Stimulated activated CD8-positive, alpha-beta memory T cell treated with anti-CD3 and anti-CD28 coated beads, Interleukin-12 subunit alpha, Interleukin-12 subunit beta, amount 100 ng/mL, for 24 hours (primary cell): ENCODE results near the gene ZBTB7C.

Experiments
- DNase-seq: peaks from one replicate; pipeline ENCODE4 v3.0.0-alpha.2; 2020; ENCODE audit errors: extremely low read depth

Gene ZBTB7C

DNA sequence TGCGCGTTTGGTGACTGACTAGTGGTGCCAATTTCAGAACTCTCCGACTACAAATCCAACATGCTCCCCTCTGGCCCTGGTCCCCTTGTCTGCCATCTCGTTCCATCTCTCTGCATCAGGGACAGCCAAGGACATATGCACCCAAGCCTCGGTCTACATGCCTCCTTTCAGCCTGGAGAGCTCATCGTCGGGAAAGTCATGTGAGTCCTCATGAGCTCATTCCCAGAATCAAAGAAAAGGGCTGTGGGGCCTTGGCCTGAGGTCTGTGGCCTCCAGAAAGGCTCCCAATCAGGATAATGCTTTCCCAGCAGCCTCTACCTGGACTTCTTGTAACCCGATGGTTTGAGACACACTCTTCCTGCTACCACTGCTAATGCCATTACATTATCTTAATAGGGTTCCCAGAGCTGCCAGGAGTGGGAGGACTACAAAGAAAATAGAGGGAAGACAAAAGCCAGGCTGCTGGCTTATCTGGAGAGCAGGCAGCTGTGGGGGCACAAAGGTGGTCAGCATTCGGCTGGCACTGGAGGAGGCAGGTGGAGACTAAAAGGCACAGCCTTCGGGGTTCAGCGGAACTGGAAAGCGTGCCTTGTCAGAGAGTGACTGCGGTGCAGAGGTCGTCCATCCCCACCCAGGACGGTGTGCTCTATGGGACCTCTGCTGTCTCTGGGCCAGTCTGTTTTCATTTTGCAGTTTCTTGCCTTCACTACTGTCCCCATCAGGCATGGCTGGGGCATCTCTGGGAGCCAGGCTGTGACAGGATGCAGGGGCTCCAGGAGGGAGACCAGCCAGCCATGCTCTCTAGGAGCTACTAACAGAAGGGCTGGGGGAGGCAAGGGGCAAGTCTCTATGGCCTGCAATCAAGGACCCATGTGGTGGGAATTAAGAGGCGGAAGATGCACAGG lies 374.3 kb downstream of the ZBTB7C start:
- DNase-seq: no peak

DNA sequence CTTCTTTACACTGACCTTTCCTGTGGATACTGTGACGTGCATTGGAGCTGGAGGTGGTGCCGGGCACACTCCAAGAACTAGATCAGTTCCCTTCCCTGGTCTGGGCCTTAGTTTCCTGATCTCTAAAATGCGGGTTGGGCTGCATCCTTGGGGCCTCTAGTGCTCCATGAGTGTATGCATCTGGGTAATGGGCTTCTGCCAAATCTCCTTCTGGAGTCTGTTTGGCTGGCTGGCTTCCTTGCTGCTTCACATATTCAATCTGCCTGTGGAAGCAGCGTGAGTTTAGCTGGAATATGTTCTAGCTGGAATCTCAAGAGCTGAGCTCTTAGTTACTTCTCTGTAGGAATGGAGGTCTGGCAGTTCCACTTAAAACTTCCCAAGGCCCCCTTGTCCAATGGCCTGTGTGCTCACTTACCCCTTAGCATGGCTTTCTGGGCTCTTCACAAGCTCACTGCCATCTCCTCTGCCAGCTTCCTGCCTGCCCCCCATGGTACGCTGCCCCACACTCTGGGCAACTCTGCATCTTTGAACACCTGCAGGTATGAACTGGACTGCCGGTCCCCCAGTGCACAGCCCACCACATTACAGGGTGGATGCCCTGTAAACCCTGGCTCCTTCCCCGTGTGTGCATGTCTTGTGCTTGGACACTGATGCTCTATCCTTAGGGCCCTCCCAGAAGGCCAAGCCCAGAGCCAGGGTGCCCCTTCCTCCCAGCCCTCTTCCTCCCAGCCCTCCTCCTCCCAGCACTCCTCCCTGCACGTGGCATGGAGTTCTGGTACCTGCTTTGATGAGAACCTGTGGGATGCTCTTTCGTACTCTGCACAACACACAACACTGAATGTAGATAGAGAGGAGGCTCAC lies 375.2 kb downstream of the ZBTB7C start:
- DNase-seq: no peak

DNA sequence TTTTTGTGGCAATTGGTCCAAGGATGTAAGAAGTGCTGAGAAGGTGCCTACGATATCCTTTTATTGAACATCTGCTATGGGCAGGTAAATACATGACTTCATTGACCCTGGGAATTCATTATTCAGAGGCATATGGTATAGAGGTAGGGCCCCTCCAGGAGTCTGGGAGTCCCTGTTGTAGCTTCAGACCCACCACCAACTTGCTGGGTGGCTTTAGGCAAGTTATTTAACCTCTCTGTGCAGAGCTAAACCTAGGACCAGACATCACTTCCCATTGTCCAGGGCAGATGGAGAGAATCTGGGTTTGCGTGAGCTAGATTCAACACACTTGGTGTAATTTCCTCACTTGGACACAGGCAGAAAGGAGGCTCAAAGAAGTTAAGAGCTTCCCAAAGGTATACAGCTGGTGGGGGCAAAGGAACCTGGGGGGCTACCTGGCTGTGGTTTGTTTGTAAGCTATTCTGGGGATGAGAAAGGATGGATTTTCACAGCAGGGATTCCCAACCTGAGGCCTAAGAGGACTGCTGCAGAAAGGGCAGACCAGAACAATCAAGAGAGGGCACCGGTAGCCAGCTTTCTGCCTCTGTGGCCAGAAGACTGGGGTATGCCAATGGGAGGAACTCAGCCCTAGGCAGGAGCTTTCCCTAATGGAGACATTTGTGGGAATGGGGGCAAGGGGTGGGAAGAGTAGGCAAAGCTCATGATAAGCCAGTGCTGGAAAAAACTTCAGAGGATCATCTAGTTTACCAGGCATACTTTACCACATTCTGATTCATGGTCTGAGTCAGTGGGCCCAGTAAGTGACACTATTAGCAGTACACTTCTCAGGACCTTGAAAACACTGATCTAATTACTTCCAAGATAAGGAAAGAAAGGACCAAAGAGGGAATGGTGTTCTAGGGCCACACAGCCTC lies 376.1 kb downstream of the ZBTB7C start:
- DNase-seq: no peak

DNA sequence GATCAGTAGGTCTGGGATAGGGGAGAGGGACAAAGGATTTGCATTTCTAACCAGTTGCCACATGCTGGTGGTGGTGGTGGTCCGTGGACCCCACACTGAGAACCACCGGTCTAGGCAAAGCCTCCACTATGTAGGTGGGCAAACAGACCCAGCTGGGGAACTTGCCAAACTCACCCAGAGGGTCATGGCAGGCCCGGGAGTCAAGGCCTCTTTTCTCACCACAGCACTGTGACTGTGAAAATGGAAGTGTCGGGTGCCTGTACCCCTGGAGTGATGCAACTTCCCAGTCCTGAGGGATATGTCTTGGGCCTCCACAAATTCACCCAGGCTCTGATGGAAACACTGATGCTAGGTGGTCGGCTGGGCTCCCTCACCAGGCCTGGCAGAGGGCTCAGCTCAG lies 377.5 kb downstream of the ZBTB7C start:
- DNase-seq: no peak

DNA sequence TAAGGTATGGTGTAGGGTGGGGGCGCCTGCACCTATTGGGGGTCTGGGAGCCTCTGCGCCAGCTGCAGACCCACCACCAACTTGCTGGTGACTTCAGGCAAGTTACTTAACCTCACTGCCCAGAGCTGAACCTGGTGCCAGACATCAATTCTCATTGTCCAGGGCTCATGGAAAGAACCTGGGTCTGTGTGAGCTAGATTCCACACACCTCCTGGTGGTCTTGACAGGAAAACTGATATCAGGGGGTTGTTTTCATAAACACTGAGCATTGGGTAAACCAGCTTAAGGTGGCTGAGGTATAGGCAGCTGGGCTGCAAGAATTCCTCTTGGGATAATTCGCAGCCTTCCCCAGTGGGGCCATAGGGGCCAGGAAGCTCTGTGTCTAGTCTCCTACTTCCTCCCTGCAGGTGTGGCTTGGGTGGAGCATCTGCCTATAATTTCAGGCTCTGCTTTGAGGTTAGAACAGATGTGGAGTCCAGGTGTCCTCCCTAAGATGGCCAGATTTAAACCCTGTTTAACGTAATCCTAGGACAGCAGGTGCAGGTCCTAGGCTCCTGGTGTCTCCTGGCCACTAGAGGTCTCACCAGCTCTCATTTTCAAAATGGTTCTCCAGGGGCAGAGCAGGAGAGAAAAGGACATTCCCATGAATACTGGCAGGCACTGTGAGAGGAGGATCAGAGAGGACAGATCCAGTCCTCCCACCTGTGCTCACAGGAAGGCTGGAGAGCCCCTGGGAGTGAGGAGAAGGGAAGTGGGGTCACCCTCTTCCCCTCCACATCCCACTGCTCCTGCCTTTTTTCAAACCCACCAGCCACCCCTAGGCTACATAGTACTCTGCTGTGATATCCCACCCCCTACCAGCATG lies 378.3 kb downstream of the ZBTB7C start:
- no peak for DNase-seq

DNA sequence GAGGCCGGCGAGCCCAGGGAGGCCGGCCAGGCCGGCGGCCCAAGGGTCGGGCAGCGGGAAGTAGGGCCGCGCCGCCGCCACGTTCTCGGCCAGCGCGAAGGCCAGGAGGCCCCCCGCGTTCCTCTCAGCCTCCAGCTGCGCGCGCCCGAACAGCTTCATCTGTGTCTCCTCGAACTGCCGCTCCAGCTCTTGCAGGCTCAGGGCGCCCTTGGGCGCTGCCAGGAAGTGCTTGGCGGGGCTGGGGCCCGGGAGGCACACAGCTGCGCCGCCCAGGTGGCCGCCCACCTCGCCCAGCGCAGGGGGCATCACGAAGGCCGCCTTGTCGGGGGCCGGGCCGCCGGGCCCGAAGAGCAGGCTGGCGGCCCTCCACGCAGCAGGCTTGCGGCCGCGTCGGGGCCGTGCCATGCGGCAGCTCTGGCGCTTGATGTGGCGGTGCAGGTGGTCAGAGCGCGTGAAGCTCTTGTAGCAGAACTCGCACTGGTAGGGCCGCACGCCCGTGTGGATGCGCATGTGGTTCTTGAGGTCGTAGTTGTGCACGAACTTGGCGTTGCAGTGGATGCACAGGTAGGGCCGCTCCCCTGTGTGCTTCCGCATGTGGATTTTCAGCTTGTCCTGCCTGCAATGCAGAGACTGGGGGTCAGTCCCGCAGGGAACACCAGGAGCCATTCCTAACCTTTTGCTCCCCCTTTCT lies 379.7 kb downstream of the ZBTB7C start:
- DNase-seq: no peak

DNA sequence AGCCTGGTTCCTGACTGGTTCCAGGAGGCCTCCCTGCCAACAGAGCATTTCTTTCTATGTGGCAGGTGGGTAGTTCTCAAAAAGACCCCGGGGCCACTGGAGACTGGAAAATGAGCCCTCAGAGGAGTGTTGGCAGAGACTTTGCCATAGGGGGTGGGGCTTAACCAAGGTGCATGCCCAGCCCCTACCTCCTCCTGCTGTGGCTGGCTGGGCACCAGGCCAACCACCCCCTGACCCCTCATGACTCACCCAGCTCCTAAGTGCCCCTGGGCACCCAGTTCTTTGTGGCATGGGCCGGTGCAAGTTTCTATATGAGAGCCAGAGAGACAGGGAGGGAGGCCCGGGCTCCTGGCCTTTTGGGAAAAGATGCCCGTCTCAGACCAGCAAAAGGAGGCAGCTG lies 380.5 kb downstream of the ZBTB7C start:
- no peak for DNase-seq

DNA sequence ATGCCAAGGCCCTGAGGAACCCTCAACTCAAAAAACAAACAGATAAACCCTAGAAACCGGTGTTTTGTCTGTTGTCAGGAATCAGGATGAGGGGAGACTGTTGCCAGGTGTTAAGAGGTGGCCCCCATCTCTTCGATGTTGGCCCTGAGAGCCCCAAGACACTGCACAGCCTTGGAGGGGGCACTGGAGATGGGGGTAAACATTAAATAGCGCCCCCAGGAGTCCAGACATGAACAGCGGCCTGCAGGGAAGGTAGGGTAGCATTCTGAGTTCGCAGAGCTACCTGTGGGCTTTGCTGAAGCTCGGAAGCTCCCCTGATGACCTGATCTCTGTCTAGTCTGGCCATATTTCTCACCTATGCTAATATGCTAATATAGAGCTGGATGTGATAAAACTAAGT lies 381.1 kb downstream of the ZBTB7C start:
- no peak for DNase-seq

DNA sequence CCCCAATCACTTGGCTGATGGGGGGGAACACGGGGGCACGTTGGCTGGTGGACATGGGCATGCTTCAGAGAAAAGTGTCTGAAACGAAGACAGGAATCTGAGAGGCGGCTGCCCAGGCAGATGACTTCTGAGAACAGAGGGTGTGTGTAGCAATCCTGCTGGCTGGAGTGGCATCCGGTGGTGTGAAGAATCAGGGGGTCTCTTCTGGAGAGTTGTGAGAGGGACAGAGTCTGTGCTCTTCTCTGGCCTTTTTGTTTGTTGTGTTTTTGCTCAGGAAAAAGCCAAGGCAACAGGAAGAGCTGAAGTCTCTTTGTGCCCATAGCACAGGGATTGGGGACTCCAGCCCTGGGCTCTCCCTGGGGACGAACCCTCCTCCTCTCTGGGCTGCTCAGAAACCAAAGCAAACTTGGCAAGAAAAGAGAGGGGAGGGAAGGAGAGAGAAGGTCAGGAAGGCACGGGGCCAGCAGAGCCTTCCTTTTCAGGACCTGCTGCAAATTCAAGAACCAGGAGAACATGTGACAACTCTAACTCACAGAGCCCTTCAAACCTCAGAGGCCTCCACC lies 381.7 kb downstream of the ZBTB7C start:
- DNase-seq: no peak

DNA sequence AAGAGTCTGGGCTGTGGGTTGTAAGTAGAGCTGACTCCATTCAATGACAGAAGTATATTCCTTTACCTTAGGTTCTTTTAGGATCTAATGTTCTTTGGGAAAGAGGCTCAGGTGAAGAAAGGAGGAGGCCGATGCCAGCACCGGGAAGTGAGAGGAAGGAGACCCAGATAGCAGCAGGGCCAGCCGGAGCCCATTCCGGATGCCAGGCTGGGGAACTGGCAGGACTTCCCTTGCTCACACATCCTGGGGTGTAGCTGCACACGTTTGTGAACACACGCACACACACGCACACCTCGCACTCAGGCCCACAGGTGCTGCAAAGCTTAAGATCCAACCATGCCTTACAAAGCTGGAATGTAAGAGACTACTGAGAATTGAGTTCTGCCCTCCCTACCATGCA lies 383.0 kb downstream of the ZBTB7C start:
- no peak for DNase-seq

DNA sequence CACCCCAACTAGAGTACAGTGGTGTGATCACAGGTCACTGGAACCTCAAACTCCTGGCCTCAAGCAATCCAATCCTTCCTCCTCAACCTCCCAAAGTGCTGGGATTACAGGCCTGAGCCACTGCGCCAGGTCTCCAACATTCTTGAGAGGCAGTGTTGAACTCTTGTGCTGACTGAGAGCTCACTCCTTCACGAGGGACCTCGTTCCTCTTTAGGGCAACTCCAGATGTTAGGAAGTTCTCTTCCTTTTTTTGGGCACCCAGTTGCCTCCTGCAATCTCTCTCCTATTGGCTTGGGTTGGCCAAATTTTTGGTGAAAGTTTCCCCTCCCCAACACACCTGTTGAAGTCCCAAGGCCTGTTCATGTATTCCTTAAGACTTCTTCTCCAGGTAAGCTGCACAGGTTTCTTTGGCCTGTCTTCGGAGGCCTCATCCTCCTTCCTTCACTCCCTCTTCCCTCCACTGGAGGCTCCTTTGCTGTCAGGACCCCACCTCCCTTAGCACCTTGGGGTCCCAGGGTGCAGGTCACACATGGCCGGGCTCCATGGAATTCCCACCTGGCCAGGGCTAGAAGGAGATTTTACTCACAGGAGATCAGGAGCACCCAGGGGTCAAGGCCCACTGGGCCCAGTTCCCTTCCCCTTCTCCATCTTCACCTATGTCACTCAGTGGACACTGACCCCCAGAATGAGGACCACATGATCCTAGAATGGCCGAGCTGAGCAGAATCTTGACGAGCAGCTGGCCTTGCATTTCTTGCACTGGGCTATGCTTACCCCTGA lies 384.1 kb downstream of the ZBTB7C start:
- DNase-seq: no peak

DNA sequence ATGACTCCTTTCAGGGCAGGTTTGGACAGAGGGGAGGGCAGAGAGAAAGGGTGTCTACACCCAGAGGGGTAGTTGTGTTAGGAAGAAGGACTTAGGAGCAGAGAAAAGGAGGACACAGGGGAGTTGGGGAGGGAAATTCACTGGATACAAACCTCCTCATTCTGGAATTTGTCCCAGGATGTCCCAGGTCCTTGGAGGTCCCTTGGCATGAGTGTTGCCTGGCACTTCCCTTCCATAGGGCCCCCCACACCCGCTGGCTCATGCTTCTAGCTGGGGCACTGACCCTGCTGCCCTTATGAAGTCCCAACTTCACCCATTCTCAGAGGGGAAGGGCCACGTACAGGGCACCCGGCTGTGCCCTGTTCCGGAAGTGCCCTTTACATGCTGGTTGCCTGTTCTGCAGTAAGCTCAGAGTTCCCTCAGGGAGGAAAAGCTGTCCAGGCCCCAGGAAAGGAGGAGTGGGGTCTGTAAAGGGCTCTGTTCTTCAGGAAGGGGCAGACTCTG lies 385.1 kb downstream of the ZBTB7C start:
- DNase-seq: no peak

DNA sequence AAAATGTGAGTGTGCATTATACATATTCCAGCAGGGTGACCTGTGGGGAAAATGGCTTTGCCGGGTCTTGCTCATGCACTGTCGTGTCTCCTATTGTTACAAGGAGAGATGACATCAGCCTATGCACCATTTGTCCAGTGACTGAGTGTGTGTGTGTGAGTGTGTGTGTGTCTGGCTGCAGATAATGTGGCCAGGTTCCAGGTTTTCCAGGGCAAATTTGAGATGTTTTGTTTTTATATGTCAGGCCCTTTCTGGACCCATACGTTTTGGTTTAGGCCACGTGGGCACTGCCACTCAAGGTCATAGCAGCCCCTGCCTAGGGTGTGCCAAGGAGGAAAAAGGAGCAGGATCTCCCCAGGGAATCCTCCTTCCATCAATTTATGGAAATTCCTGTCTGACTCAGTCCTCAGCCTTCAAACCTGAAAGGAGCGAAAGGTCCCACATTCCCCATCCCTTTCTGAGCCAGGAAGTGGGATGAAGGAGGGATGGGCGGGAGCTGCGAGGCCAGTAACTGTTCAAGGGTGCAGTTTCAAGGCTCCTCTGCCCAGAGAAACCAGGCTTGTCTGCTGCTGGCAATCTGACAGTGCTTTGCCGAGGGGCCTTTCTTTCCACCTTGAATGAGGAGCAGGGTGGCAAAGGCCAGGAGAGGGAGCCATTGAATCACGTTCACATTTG lies 385.7 kb downstream of the ZBTB7C start:
- DNase-seq: no peak

DNA sequence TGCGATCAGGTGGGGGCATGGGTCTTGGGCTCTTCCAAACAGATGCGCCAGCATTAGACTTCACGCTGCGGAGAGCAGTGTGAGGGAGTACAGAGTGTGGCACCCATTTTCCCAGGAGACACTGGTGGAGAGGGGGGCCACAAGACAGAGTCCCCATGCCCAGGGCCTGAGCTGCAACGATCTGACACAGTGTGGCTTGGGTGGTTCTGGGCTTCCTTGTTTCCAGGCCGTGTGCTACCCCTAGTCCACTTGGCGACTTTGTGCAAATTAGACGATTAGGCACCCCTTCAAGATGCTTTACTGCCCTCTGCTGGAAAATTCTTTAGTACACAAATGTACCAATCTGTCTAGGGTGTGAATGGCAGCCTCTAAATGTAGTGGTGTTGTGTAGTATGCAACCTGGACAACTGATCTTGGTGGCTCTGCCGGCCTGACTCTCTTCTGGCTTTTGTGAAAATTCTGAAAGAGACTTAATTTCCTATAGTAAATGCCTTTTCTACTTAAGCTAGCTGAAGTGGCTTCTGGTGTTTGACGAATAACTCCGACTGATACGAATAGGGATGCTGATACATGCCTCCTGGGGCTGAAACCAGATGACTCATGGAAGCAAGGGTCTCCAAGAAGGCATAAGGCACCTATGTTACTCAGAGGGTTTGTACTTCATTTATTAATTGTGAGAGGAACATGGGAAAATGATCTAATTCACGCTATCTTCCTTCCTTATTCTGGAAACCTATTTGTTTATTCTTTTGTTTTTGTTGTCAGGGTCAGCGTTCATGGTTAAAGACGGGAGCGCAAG lies 386.5 kb downstream of the ZBTB7C start:
- no peak for DNase-seq

DNA sequence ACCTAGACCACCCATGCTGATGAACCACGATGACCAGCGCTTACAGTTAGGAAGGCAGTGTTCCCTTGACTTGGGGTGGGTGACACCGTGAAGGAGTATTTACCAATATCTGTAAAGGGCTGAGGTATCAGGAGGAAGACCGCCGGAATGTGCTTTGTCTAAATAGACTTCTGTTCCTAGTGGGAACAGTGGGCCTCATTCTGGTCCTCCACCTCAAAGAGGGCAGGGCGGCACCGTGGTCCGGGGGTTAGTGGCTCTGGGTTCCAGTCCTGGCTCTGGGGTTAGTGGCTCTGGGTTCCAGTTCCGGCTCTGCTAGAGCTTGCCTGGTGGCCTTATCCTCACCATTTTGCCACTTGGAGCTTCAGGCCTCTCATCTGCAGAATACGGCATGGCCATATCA lies 387.2 kb downstream of the ZBTB7C start:
- DNase-seq: no peak

DNA sequence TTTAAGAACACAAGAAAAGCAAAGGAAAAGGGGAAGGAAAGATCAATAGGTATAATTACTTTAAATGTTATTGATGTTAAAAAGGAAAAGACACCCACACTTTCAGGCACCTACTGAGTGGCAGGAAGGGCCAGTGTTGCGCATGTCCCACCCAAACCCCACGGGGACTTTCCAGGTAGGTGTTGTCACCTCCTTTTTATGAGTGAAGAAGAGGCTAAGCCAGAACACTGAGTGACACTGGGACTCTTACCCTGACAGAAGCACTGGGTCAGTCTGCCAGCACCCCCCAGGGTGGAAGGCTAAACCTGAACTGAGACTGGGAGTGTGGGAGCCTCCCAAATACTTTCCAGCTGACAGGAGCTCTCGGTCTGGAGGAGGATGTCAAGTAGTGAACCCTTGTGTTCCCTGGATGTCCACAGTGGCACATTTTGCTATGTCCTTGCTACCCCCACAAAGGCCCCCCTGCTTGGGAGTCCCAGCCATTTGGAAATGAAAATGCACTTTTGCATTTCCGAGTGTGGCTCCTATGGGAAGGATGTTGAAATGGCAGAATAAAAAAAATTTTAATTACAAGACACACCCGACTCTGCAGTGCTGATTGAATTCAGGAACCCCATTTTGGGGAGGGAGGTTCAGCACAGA lies 387.8 kb downstream of the ZBTB7C start:
- no peak for DNase-seq
